Gastrocnemius medialis (tissue), 4 donors: ENCODE data around the gene ATF6. TPM values are rescaled to one million over a fixed set of nuclear protein-coding genes. Genes with fewer than 3 reads are reported as not detected.

ENCODE experiments used
- ATAC-seq, 2 donors: fragments of 150-250 bp; one replicate each; pipeline ENCODE4 v1.9.1; 2016
- DNase-seq, 2 donors: peaks; one replicate each; pipeline ENCODE4 v3.0.0-alpha.2; 2019
- H3K27ac ChIP-seq, 4 donors: fragments of 200-600 bp; sonication (generic); 1 replicate in 1 of 4; 2 replicates in 3 of 4; pipeline ENCODE4 v1.5.1; 2016 to 2018; ENCODE audit warnings: mild to moderate bottlenecking in 2 of 4, moderate library complexity in 1 of 4
- H3K27me3 ChIP-seq, 3 donors: fragments of 200-600 bp; sonication (generic) in 2 of 3; 1 replicate in 1 of 3; 2 replicates in 2 of 3; pipeline versions ENCODE4 v1.5.1 to v1.6.0; 2016 to 2019; ENCODE audit warnings: mild to moderate bottlenecking in 1 of 3, moderate library complexity in 1 of 3
- H3K36me3 ChIP-seq, 2 donors: fragments of 200-600 bp; sonication (generic) in 1 of 2; one replicate each; pipeline ENCODE4 v1.5.1; 2017 to 2018
- H3K4me1 ChIP-seq, 2 donors: fragments of 200-600 bp; sonication (generic) in 1 of 2; one replicate each; pipeline ENCODE4 v1.5.1; 2016 to 2017; ENCODE audit warnings: mild to moderate bottlenecking in 2 of 2
- H3K4me3 ChIP-seq, 4 donors: fragments of 200-600 bp; sonication (generic) in 3 of 4; 1 replicate in 1 of 4; 2 replicates in 3 of 4; pipeline ENCODE4 v1.5.1; 2016 to 2019; ENCODE audit warnings: mild to moderate bottlenecking in 2 of 4
- H3K9me3 ChIP-seq, 3 donors: fragments of 200-600 bp; sonication (generic) in 2 of 3; 1 replicate in 1 of 3; 2 replicates in 2 of 3; pipeline ENCODE4 v1.5.1; 2016 to 2019
- POLR2A ChIP-seq, 2 donors: fragments of 450-650 bp; IDR thresholded peaks; one replicate each; pipeline ENCODE4 v1.6.1; 2017; ENCODE audit warnings: antibody characterized with exemption in 2 of 2, mild to moderate bottlenecking in 2 of 2, moderate library complexity in 2 of 2
- in situ Hi-C, 4 donors: fragments of 200-750 bp; cut with MboI; loops; one replicate each; pipeline versions ENCODE4 v1.15.0 to v1.8.0; 2017; ENCODE audit warnings: low sequenced_read_pairs in 4 of 4
- intact Hi-C: fragments of 100-400 bp; cut with DNase I; formaldehyde crosslinking; loops from one replicate; pipeline ENCODE4 v1.15.1; 2023; ENCODE audit warnings: low total_unique reads
- total RNA-seq, 4 donors: library from RNA; depleted of rRNA; stranded (reverse); fragments of >200 nt; gene quantifications; one replicate each; pipeline versions ENCODE4 v1.1.0 to v1.2.3, GENCODE V29; 2016
- TF ChIP-seq, protein P1 (sequence below), 5 experiments: fragments of 450-650 bp in 3 of 5; fragments of 200-600 bp in 2 of 5; sonication (generic) in 2 of 5; IDR thresholded peaks in 4 of 5; conservative IDR thresholded peaks in 1 of 5; 1 replicate in 4 of 5; 2 replicates in 1 of 5; pipeline ENCODE4 v1.5.1; 2016 to 2019; ENCODE audit warnings: antibody characterized with exemption in 5 of 5, mild to moderate bottlenecking in 3 of 5, moderate library complexity in 3 of 5

ATF6 gene
- total RNA-seq, 4 donors from 2014 or later = 15.3 to 20.1 (median 18.3) TPM

GRCh38 chr1:161738627-161739287, 27.4 kb upstream of the ATF6 start:
- Histone ChIP-seq H3K27ac (no peak overlapping the region), H3K9me3 (no peaks in the 10 kb centered on the region), H3K27me3 (no peaks in the 10 kb centered on the region), H3K36me3 (no peaks in the 10 kb centered on the region), H3K4me1 (peaks cover 0 to under 1% of the 10 kb centered on the region in 2 donors), H3K4me3 (no peak overlapping the region)
- in situ Hi-C loops (loop anchor here in 3 of 4 donors (10.0 to 25.0 kb wide), 3 partner anchors 126 to 526 kb away; partner anchors contain the start of genes APOA2 (in 2 of the 3), FCER1G (in 2 of the 3) and NDUFS2 (in 2 of the 3)), intact Hi-C loops (no loop called here)
- ATAC-seq (peak in 1 of 2 donors; percentile 27), DNase-seq (peak; percentile 7 to 35)
- TF ChIP-seq POLR2A (IDR thresholded peaks at IDR 0.05) = no peak
- TF ChIP-seq, protein P1, sequence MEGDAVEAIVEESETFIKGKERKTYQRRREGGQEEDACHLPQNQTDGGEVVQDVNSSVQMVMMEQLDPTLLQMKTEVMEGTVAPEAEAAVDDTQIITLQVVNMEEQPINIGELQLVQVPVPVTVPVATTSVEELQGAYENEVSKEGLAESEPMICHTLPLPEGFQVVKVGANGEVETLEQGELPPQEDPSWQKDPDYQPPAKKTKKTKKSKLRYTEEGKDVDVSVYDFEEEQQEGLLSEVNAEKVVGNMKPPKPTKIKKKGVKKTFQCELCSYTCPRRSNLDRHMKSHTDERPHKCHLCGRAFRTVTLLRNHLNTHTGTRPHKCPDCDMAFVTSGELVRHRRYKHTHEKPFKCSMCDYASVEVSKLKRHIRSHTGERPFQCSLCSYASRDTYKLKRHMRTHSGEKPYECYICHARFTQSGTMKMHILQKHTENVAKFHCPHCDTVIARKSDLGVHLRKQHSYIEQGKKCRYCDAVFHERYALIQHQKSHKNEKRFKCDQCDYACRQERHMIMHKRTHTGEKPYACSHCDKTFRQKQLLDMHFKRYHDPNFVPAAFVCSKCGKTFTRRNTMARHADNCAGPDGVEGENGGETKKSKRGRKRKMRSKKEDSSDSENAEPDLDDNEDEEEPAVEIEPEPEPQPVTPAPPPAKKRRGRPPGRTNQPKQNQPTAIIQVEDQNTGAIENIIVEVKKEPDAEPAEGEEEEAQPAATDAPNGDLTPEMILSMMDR (IDR thresholded peaks at IDR 0.05 in 4 of 5, conservative IDR thresholded peaks at IDR 0.05 in 1 of 5) = peak in 1 of 5 experiments; percentile 17

- TF ChIP-seq, protein P1 (IDR thresholded peaks at IDR 0.05 in 4 of 5, conservative IDR thresholded peaks at IDR 0.05 in 1 of 5) = no peak
- no peak for TF ChIP-seq POLR2A (IDR thresholded peaks at IDR 0.05)
These were observed 26.1 kb upstream of the ATF6 start for GRCh38 chr1:161739865-161740566.

DNA sequence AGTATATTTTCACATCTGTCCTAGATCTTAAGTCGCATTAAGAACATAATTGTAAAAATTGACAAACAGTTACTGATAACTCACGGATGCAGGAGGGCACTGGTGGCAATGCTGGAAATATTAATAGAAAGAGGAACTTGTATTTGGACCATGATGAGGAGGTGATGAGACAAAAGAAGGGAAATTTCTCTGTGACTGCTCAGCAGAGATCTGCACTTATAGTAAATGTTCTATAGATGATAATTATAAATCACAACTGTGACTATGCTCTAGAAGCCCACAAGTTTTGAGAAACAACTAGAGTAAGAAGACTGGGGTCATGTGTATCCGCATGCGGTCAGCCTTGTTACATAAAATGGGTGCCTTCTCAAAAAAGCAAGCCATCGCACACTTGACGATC, 25.2 kb upstream of the ATF6 start:
- no peaks in the 10 kb centered on the region for H3K27me3 ChIP-seq
- DNase-seq (no peak), ATAC-seq (no peak)
- H3K4me1 ChIP-seq = no peaks in the 10 kb centered on the region
- no peak for TF ChIP-seq POLR2A (IDR thresholded peaks at IDR 0.05)
- TF ChIP-seq, protein P1 (IDR thresholded peaks at IDR 0.05 in 4 of 5, conservative IDR thresholded peaks at IDR 0.05 in 1 of 5) = no peak
- H3K36me3 ChIP-seq = no peaks in the 10 kb centered on the region
- H3K4me3 ChIP-seq = no peak overlapping the region
- no peaks in the 10 kb centered on the region for H3K9me3 ChIP-seq
- H3K27ac ChIP-seq = no peak overlapping the region
- intact Hi-C loops = loop anchor here (1.0 to 2.0 kb wide), 2 partner anchors 94 to 254 kb away; no protein-coding TSS in a partner anchor
- in situ Hi-C loops = loop anchor here in 3 of 4 donors (10.0 to 25.0 kb wide), 3 partner anchors 129 to 529 kb away; partner anchors contain the start of genes APOA2 (in 2 of the 3), FCER1G (in 2 of the 3) and NDUFS2 (in 2 of the 3)

More at GRCh38 chr1:161739865-161740566, 26.1 kb upstream of the ATF6 start:
- ATAC-seq (peak in 1 of 2 donors; percentile 38), DNase-seq (peak; percentile 16 to 39)
- no peaks in the 10 kb centered on the region for H3K27me3 ChIP-seq
- intact Hi-C loops (loop anchor here (2.0 kb wide), 1 partner anchor 93 kb away; no protein-coding TSS in a partner anchor), in situ Hi-C loops (loop anchor here in 3 of 4 donors (10.0 to 25.0 kb wide), 3 partner anchors 128 to 528 kb away; partner anchors contain the start of genes APOA2 (in 2 of the 3), FCER1G (in 2 of the 3) and NDUFS2 (in 2 of the 3))
- no peaks in the 10 kb centered on the region for H3K4me1 ChIP-seq
- no peaks in the 10 kb centered on the region for H3K36me3 ChIP-seq
- H3K4me3 ChIP-seq = no peak overlapping the region
- H3K9me3 ChIP-seq = no peaks in the 10 kb centered on the region
- no peak overlapping the region for H3K27ac ChIP-seq

DNA sequence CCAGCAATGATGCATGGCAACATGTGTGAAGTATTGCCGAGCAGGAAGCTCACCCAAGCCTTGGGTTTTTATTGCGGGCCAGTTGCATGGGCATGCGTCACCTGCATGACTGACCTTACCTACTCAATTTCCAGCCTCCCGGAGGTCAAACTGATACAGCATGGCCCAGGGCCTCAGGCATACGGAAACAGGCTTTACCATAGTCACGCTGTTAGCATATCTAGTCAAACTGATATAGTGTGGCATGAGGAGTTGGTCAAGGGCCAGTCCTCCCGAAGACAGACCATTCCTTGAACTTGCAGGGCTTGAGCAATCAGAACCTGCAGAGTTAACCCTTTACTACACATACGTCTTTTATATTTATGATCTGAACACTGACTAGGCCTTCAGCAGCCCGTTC, 22.9 kb upstream of the ATF6 start:
- intact Hi-C loops = no loop called here
- H3K36me3 ChIP-seq = no peaks in the 10 kb centered on the region
- no peak overlapping the region for H3K4me3 ChIP-seq
- H3K9me3 ChIP-seq = no peaks in the 10 kb centered on the region
- no peaks in the 10 kb centered on the region for H3K27me3 ChIP-seq
- no peak overlapping the region for H3K27ac ChIP-seq
- DNase-seq (no peak), ATAC-seq (no peak)
- in situ Hi-C loops = loop anchor here in 3 of 4 donors (10.0 to 25.0 kb wide), 3 partner anchors 131 to 531 kb away; partner anchors contain the start of genes APOA2 (in 2 of the 3), FCER1G (in 2 of the 3) and NDUFS2 (in 2 of the 3)
- TF ChIP-seq POLR2A (IDR thresholded peaks at IDR 0.05) = no peak
- TF ChIP-seq, protein P1 (IDR thresholded peaks at IDR 0.05 in 4 of 5, conservative IDR thresholded peaks at IDR 0.05 in 1 of 5) = no peak
- H3K4me1 ChIP-seq = no peaks in the 10 kb centered on the region
